Measurements from ENCODE around the gene PDXK.
A peak's percentile ranks its signal among the peaks of the same experiment; 100 is the strongest.

The PDXK gene

DNA sequence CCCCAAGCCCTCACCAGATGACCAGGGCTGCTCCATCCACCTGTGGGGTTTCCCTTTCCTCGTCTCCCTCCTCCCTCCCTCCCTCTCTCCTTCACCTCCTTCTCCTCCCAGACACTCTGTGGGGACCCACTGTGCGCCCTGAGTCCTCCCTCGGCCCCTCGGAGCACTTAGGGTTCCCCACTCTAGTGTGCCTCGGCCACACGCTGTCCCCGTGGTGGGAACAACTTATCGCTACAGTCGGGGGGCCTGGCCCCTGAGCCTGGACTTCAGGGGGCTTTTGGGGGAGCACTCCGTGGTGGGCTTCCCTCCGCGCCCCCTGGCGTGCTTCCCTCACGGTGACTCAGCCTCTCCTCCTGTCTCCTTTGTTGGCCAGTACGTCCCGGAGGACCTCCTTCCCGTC is 29.7 kb downstream of the PDXK start:
- TF ChIP-seq CTCF (IDR thresholded peaks at IDR 0.05) = no peak
- Histone ChIP-seq H3K36me3 (peaks cover 100% of the 10 kb centered on the region), H3K4me1 (ENCODE audit: control insufficient read depth in 1 of 2, insufficient read depth in 1 of 2, low read depth in 1 of 2, low read length in 1 of 2) (no peaks in the 10 kb centered on the region), H3K4me3 (ENCODE audit: low read depth in 1 of 2, low read length in 1 of 2) (no peak overlapping the region), H3K27ac (no peak overlapping the region), H3K9me3 (no peaks in the 10 kb centered on the region), H3K27me3 (no peaks in the 10 kb centered on the region)

DNA sequence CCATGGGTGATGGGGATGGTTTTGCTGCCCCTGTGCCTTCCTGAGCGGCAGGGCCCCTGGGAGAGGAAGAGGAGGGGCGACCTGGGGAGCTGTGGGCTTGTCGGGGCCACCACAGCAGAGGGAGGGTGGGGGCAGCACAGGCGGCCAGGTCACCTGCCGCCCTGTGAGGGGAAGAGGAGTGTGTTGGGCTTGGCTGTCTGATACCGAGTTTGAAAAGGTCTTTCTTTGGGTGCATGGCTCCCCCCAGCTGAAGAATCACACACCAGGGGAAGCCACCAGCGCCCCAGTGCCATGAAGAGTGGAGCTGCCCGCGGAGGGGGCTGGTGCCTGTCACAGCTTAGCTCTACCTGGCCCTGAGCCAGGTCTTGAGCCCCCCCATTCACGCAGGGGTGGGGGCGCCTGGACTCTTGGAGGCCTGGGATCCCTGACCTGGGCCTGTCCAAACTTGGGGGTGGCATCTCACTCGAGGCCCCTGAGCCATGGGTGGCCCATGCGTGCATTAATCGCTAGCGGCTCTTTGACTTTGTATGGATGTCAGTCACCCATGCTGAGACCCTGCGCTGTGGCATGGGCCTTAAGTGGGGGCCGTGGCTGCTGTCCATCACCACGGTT is 30.8 kb downstream of the PDXK start:
- H3K4me3 ChIP-seq (ENCODE audit: low read depth in 1 of 2, low read length in 1 of 2) = no peak overlapping the region
- peaks cover 100% of the 10 kb centered on the region for H3K36me3 ChIP-seq
- peak overlapping the region; percentile 25 for H3K27ac ChIP-seq
- TF ChIP-seq CTCF (IDR thresholded peaks at IDR 0.05) = no peak
- no peaks in the 10 kb centered on the region for H3K4me1 ChIP-seq (ENCODE audit: control insufficient read depth in 1 of 2, insufficient read depth in 1 of 2, low read depth in 1 of 2, low read length in 1 of 2)
- H3K9me3 ChIP-seq = no peaks in the 10 kb centered on the region
- no peaks in the 10 kb centered on the region for H3K27me3 ChIP-seq

- no peak overlapping the region for H3K4me3 ChIP-seq (ENCODE audit: low read depth in 1 of 2, low read length in 1 of 2)
- H3K27ac ChIP-seq = no peak overlapping the region
- H3K36me3 ChIP-seq = peaks cover 100% of the 10 kb centered on the region
- H3K4me1 ChIP-seq (ENCODE audit: control insufficient read depth in 1 of 2, insufficient read depth in 1 of 2, low read depth in 1 of 2, low read length in 1 of 2) = no peaks in the 10 kb centered on the region
- no peaks in the 10 kb centered on the region for H3K9me3 ChIP-seq
- TF ChIP-seq CTCF (IDR thresholded peaks at IDR 0.05) = no peak
- no peaks in the 10 kb centered on the region for H3K27me3 ChIP-seq
These were observed 31.6 kb downstream of the PDXK start for GRCh38 chr21:43750339-43751033.

DNA sequence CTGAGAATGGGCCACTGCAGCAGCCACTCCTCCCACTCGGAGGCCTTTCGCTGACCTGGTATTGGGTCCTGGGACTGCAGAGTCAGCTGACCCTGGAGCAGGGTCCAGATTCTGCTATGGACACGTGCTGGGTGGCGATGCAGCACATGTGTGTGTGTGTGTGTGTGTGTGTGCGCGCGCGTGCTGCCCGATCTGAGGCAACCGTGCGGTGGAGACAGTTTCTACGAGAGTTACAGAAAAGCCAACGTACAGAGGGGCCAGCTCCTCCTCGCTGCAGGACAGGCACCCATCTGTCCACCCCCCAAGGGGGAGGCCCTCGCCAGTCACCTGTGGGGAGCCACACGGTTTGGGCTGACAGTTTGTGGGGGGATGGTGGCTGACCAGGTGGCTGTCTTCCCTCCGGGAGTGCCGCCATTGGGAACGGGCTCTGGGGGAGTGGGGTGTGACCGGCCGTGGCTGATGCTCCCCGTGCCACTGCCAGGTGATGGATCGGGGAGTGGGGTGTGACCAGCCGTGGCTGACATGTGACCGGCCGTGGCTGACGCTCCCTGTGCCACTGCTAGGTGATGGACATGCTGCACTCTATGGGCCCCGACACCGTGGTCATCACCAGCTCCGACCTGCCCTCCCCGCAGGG is 33.1 kb downstream of the PDXK start:
- Histone ChIP-seq H3K9me3 (no peaks in the 10 kb centered on the region), H3K4me1 (ENCODE audit: control insufficient read depth in 1 of 2, insufficient read depth in 1 of 2, low read depth in 1 of 2, low read length in 1 of 2) (no peaks in the 10 kb centered on the region), H3K27ac (no peak overlapping the region), H3K27me3 (no peaks in the 10 kb centered on the region), H3K36me3 (peaks cover 100% of the 10 kb centered on the region), H3K4me3 (ENCODE audit: low read depth in 1 of 2, low read length in 1 of 2) (no peak overlapping the region)
- TF ChIP-seq CTCF (IDR thresholded peaks at IDR 0.05) = no peak

DNA sequence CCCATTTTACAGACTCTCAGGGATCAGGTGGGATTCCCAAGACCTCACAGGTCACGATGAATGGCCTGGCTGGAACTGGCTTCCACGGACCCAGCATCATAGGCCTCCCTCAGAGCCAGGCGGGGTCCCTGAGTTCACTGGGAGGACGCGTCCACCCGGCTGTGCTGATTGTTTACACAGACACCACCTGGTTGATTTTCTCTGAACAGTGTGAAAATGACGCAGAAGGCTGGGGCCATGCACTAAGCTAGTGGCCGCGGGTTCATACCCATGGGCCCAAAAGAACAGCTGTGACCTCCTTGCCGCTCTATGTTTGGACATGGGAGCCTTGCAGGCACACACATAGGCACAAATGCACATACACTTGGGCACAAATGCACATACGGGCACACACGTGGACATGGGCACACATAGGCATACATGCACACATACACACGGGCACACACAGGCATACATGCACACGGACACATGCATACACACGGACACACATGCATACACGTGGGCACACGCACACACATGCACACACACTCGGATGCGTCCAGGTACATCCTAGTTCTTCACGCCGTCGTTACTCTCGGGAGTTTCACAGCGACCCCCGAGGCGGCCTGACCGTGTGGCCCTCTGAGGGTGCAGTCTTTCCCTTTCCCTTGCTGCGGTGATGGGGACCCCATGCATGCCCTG is 34.0 kb downstream of the PDXK start:
- H3K4me3 ChIP-seq (ENCODE audit: low read depth in 1 of 2, low read length in 1 of 2) = no peak overlapping the region
- peaks cover 100% of the 10 kb centered on the region for H3K36me3 ChIP-seq

More for the DNA sequence above, 34.0 kb downstream of the PDXK start:
- no peak for TF ChIP-seq CTCF (IDR thresholded peaks at IDR 0.05)
- H3K9me3 ChIP-seq = no peaks in the 10 kb centered on the region
- no peaks in the 10 kb centered on the region for H3K27me3 ChIP-seq
- H3K4me1 ChIP-seq (ENCODE audit: control insufficient read depth in 1 of 2, insufficient read depth in 1 of 2, low read depth in 1 of 2, low read length in 1 of 2) = no peaks in the 10 kb centered on the region
- no peak overlapping the region for H3K27ac ChIP-seq
